MV-4-11 (cell line): ENCODE measurements around the gene SUSD2.
A peak's percentile ranks its signal among the peaks of the same experiment; 100 is the strongest.
"Not testable (repeated sequence)": the region's sequence is repeated elsewhere in the genome, so short reads cannot be mapped to it uniquely, and the experiment has no call there.

Experiments used
- DNase-seq: peaks from one replicate; lab custom pipeline; 2025; lab: John Stamatoyannopoulos, UW

The SUSD2 gene

GRCh38 chr22:24216541-24217209, 35.4 kb downstream of the SUSD2 start:
- DNase-seq, result no peak

GRCh38 chr22:24217384-24217783, 36.1 kb downstream of the SUSD2 start:
- DNase-seq, result no peak

DNA sequence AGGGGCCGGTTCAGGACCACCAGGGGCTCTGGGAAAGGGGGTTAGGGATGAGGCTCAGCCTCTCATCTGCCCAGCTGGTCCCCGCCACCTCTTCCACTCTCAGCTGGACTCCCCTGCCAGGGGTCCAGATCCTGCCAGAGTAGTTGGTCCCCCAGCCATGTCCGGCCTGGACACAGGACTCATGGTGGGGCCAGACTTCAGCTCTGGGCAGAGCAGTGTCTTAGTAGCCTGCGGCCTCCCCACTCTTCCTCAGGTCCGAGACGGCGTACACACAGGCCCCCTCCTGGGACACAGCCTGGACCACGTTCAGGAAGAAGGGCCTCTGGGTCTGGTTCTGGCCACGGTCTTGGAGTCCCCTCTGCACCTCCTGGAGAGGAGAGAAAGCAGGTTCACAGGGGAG, 38.5 kb downstream of the SUSD2 start:
- DNase-seq, result no peak

DNA sequence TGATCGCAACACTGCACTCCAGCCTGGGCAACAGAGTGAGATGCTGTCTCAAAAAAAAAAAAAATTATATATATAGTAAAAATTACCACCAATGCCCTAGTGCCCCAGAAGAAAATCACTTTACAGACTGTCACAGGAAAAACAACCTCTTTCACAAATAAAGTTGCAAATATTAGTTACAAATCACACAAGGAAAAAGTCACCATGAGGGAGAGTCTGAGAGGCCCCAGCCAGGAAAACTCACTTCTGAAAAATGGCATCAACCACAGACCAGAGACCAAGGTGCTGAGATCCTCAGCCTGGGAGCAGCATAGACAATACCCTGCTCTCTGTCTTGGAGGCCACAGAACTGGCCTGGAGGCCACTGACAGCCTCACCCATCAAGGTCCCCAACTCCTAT, 43.2 kb downstream of the SUSD2 start:
- no peak for DNase-seq

DNA sequence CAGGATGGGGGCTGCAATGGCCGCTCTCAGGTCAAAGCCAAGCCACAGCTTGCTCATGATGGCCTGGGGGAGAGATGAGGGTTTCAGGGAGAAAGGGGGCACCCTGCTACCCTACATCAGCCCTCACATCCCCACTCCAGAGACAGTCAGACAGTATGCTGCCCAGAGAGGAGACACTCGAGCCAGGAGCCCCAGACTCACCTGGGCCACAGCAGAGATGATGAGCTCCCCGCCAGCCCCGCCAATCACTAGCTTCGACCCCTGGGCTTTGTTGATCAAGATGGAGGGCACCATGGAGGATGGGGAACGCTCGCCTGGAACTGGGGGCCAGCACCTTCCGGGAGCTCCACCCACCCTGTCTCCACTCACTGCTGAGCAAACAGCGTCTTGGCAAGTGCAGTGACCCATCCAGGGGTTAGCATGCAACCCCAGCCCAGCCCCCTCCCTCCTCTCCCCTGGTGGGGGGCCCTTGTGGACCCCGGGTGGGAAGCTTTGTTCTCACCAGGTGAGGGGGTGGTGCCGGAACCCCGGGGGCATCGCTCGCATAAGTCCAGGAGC, 43.8 kb downstream of the SUSD2 start:
- no peak for DNase-seq

DNA sequence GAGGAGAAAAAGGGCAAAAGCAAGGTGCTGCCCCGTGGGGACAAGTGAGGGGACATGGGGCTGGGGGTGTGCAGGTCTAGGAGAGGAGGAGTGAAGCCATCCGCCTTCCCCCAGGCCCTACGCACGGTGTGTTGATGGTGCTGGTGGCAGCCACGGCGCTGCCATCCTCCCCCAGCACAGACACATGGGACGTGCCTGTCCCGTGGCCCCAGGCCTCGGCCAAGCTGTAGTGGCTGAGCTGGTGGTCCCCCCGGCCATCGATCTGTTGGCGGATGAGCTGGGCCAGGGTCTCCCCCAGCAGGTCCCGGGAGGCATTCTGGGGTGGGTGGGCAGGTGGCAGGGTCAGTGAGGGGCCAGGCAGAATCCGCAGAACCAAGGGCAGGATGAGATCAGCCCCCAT, 44.7 kb downstream of the SUSD2 start:
- DNase-seq, result no peak

- no peak for DNase-seq
These were observed 49.8 kb downstream of the SUSD2 start for GRCh38 chr22:24230911-24231656.

DNA sequence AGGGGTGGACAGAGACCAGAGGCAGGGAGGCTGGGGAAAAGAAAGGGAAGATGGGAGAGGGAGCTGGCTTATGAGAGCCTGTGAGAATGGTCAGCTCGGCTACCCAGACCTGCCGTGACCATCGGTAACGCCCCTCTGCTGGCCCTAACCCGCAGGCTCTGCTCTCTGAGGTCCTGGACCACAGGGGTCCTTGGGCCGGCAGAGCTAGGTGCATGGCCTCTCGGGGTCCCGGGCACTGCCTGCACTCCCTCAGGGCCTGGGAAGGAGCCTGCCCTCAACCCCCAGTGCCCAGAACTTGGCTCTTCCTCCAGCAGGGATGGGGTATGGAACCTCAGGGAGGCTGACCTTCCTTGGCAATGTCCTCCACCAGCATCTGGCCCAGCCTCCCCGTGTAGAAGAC, 50.4 kb downstream of the SUSD2 start:
- DNase-seq, result no peak

- DNase-seq, result no peak
These were observed 50.8 kb downstream of the SUSD2 start for GRCh38 chr22:24232124-24232523.

GRCh38 chr22:24232725-24233124, 51.4 kb downstream of the SUSD2 start:
- DNase-seq, result no peak

- no peak for DNase-seq
These were observed 51.9 kb downstream of the SUSD2 start for GRCh38 chr22:24233235-24233634.

- DNase-seq, result no peak
These were observed 52.5 kb downstream of the SUSD2 start for GRCh38 chr22:24233816-24234215.

- DNase-seq, result no peak
These were observed 54.0 kb downstream of the SUSD2 start for GRCh38 chr22:24235315-24235714.

- DNase-seq, result peak; percentile 21
These were observed 55.4 kb downstream of the SUSD2 start for GRCh38 chr22:24236656-24237055.

DNA sequence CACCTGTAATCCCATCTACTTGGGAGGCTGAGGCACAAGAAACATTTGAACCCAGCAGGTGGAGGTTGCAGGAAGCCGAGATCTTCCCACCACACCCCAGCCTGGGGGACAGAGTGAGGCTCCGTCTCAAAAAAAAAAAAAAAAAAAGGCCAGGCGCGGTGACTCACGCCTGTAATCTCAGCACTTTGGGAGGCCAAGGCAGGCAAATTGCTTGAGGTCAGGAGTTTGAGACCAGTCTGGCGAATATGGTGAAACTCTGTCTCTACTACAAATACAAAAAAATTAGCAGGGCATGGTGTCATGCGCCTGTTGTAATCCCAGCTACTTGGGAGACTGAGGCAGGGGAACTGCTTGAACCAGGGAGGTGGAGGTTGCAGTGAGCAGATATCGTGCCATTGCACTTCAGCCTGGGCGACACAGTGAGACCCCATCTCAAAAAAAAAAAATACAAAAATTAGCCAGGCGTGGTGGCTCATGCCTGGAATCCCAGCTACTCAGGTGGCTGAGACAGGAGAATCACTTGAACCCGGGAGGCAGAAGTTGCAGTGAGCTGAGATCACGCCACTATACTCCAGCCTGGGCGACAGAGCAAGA, 56.9 kb downstream of the SUSD2 start:
- not testable (repeated sequence) for DNase-seq
